H1 (cell line): ENCODE measurements around the gene PLAU. TPM values are rescaled to one million over a fixed set of nuclear protein-coding genes. Genes with fewer than 3 reads are reported as not detected.

Experiments
- CTCF ChIA-PET: fragments of 300-600 bp; sonication (Branson Sonifier 250); formaldehyde crosslinking; loops from one replicate; lab custom pipeline; 2021; ENCODE audit not compliant: partially characterized antibody; lab: Charles Lee
- POLR2A ChIA-PET: fragments of 300-600 bp; sonication (Branson Sonifier 250); formaldehyde crosslinking; loops from one replicate; lab custom pipeline; 2021; ENCODE audit warnings: inconsistent platforms; ENCODE audit not compliant: partially characterized antibody; lab: Charles Lee
- DNase-seq, 2 experiments: peaks; one replicate each; pipeline versions ENCODE4 v3.0.0 to v3.0.0-alpha.2; 2010 to 2022; ENCODE audit warnings: low spot score in 2 of 2, low read depth in 1 of 2, mixed read lengths in 1 of 2
- FAIRE-seq: peaks from 2 replicates; lab custom pipeline; 2011; peaks lifted over from hg19 to GRCh38; lab: Jason Lieb, UNC
- H2AFZ ChIP-seq: 2 replicates; pipeline ENCODE4 v1.8.1; 2012; ENCODE audit warnings: low read length, inconsistent platforms
- H2AK5ac ChIP-seq: 2 replicates; pipeline ENCODE4 v1.6.1; 2013; ENCODE audit warnings: low read depth, low read length
- H2BK120ac ChIP-seq: replicated peaks from 2 replicates; pipeline ENCODE3; 2013; ENCODE audit warnings: low read depth, low read length, inconsistent platforms
- H2BK12ac ChIP-seq: 2 replicates; pipeline ENCODE4 v1.6.1; 2013; ENCODE audit warnings: low read depth, low read length
- H2BK15ac ChIP-seq: 2 replicates; pipeline ENCODE4 v1.6.1; 2013; ENCODE audit warnings: low read length
- H2BK20ac ChIP-seq: 2 replicates; pipeline ENCODE4 v1.6.1; 2013; ENCODE audit warnings: low read length
- H2BK5ac ChIP-seq: 2 replicates; pipeline ENCODE4 v1.6.1; 2013; ENCODE audit warnings: low read depth, low read length
- H3K14ac ChIP-seq: 2 replicates; pipeline ENCODE4 v1.6.1; 2013; ENCODE audit warnings: inconsistent platforms; ENCODE audit not compliant: insufficient read length
- H3K18ac ChIP-seq: 2 replicates; pipeline ENCODE4 v1.6.1; 2013; ENCODE audit warnings: low read length; ENCODE audit errors: extremely low read depth
- H3K23ac ChIP-seq: 2 replicates; pipeline ENCODE4 v1.6.1; 2013; ENCODE audit warnings: inconsistent platforms; ENCODE audit not compliant: insufficient read length
- H3K23me2 ChIP-seq: 2 replicates; pipeline ENCODE4 v1.6.1; 2013; ENCODE audit warnings: low read depth, low read length
- H3K27ac ChIP-seq: 2 replicates; pipeline ENCODE4 v1.6.1; 2011; ENCODE audit warnings: low read depth, low read length, inconsistent platforms
- H3K27me3 ChIP-seq, 4 experiments: replicated peaks in 1 of 4; 1 replicate in 1 of 4; 2 replicates in 3 of 4; pipeline versions ENCODE4 v1.6.1 to v1.8.1; 2011 to 2013; ENCODE audit warnings: low read length in 3 of 4, mild to moderate bottlenecking in 3 of 4, inconsistent platforms in 2 of 4, mixed read lengths in 2 of 4, moderate library complexity in 1 of 4; ENCODE audit not compliant: control insufficient read depth in 3 of 4, insufficient read depth in 3 of 4; ENCODE audit errors: extremely low read depth in 1 of 4
- H3K36me3 ChIP-seq, 4 experiments: 2 replicates each; pipeline versions ENCODE4 v1.6.1 to v1.8.1; 2011 to 2013; ENCODE audit warnings: mild to moderate bottlenecking in 4 of 4, low read length in 3 of 4, moderate library complexity in 2 of 4, control low read depth in 1 of 4, inconsistent platforms in 1 of 4; ENCODE audit not compliant: insufficient read depth in 4 of 4, control insufficient read depth in 2 of 4
- H3K4ac ChIP-seq: replicated peaks from 2 replicates; pipeline ENCODE3; 2013; ENCODE audit warnings: low read length, low read depth, mixed read lengths, inconsistent platforms; ENCODE audit not compliant: insufficient read length
- H3K4me1 ChIP-seq, 4 experiments: replicated peaks in 1 of 4; 1 replicate in 1 of 4; 2 replicates in 3 of 4; pipeline versions ENCODE4 v1.6.1 to v1.8.1; 2011 to 2013; ENCODE audit warnings: low read length in 3 of 4, inconsistent platforms in 2 of 4, mixed read lengths in 1 of 4; ENCODE audit not compliant: insufficient read depth in 4 of 4, control insufficient read depth in 3 of 4
- H3K4me2 ChIP-seq, 2 experiments: 2 replicates each; pipeline versions ENCODE4 v1.6.1 to v1.8.1; 2011 to 2013; ENCODE audit warnings: low read depth in 2 of 2, low read length in 2 of 2, control low read depth in 1 of 2, inconsistent platforms in 1 of 2, mild to moderate bottlenecking in 1 of 2; ENCODE audit not compliant: insufficient read depth in 1 of 2
- H3K4me3 ChIP-seq, 4 experiments: fragments of 200-600, 300-600 bp in 1 of 4; sonication (generic), shearing (Covaris generic), sonication (Bioruptor Twin) in 1 of 4; 2 replicates each; pipeline versions ENCODE4 v1.5.1 to v1.8.1; 2011 to 2016; ENCODE audit warnings: low read length in 4 of 4, low read depth in 3 of 4, control low read depth in 2 of 4, inconsistent platforms in 2 of 4, mild to moderate bottlenecking in 2 of 4, mixed read lengths in 1 of 4, moderate library complexity in 1 of 4; ENCODE audit not compliant: insufficient read depth in 2 of 4; ENCODE audit errors: extremely low read depth in 1 of 4
- H3K56ac ChIP-seq: replicated peaks from 2 replicates; pipeline ENCODE3; 2013; ENCODE audit warnings: low read depth, mild to moderate bottlenecking, mixed read lengths, low read length, inconsistent platforms; ENCODE audit not compliant: insufficient read length
- H3K79me1 ChIP-seq: 2 replicates; pipeline ENCODE4 v1.6.1; 2013; ENCODE audit warnings: low read depth, low read length, control low read depth
- H3K79me2 ChIP-seq, 2 experiments: 2 replicates each; pipeline versions ENCODE4 v1.6.1 to v1.8.1; 2012 to 2013; ENCODE audit warnings: low read length in 2 of 2, mild to moderate bottlenecking in 2 of 2, inconsistent platforms in 1 of 2; ENCODE audit not compliant: insufficient read depth in 2 of 2, control insufficient read depth in 1 of 2
- H3K9ac ChIP-seq, 4 experiments: replicated peaks in 1 of 4; 1 replicate in 1 of 4; 2 replicates in 3 of 4; pipeline versions ENCODE4 v1.6.1 to v1.8.1; 2011 to 2013; ENCODE audit warnings: low read depth in 3 of 4, low read length in 3 of 4, control low read depth in 2 of 4, mild to moderate bottlenecking in 2 of 4, moderate library complexity in 2 of 4, inconsistent platforms in 1 of 4; ENCODE audit errors: extremely low read depth in 1 of 4
- H3K9me3 ChIP-seq, 2 experiments: 2 replicates each; pipeline versions ENCODE4 v1.6.1 to v1.8.1; 2012 to 2013; ENCODE audit warnings: mild to moderate bottlenecking in 2 of 2, moderate library complexity in 2 of 2, control low read depth in 1 of 2, inconsistent platforms in 1 of 2, low read depth in 1 of 2, low read length in 1 of 2, mixed read lengths in 1 of 2; ENCODE audit not compliant: insufficient read depth in 2 of 2
- H4K20me1 ChIP-seq, 2 experiments: replicated peaks in 1 of 2; 2 replicates each; pipeline versions ENCODE3 to v1.8.1; 2011 to 2013; ENCODE audit warnings: inconsistent platforms in 2 of 2, low read length in 2 of 2, mild to moderate bottlenecking in 1 of 2; ENCODE audit not compliant: insufficient read depth in 2 of 2, control insufficient read depth in 1 of 2
- H4K5ac ChIP-seq: 2 replicates; pipeline ENCODE4 v1.6.1; 2013; ENCODE audit warnings: low read length, low read depth, mixed read lengths, inconsistent platforms; ENCODE audit not compliant: insufficient read length
- H4K8ac ChIP-seq: 2 replicates; pipeline ENCODE4 v1.8.0; 2013; ENCODE audit warnings: mild to moderate bottlenecking, moderate library complexity, low read length, inconsistent platforms; ENCODE audit not compliant: insufficient read depth; ENCODE audit errors: extremely low read depth
- H4K91ac ChIP-seq: replicated peaks from 2 replicates; pipeline ENCODE3; 2013; ENCODE audit warnings: low read length, mixed read lengths, inconsistent platforms; ENCODE audit not compliant: insufficient read length
- ASH2L ChIP-seq: fragments of 200-600, 300-600 bp; sonication (generic); IDR thresholded peaks from one replicate; pipeline ENCODE4 v1.7.1; 2017; ENCODE audit warnings: low read length
- WGBS, 2 experiments: shearing (Covaris generic) in 1 of 2; methylation state at CpG; one replicate each; pipeline versions ENCODE4 v1.1.6 to v1.1.7; 2013 to 2015; ENCODE audit warnings: low lambda C conversion rate in 2 of 2, mixed read lengths in 2 of 2, inconsistent platforms in 1 of 2, low coverage in 1 of 2, missing lambda C conversion rate in 1 of 2; ENCODE audit not compliant: insufficient replicate concordance in 2 of 2, insufficient coverage in 1 of 2, insufficient read length in 1 of 2; ENCODE audit errors: extremely low coverage in 1 of 2, missing lambda C conversion rate in 1 of 2; 5-methylcytosine and 5-hydroxymethylcytosine counted together
- polyA plus RNA-seq, 7 experiments: library from polyadenylated mRNA; depleted of rRNA in 3 of 7; stranded (reverse) in 5 of 7; unstranded in 2 of 7; fragments of >200 nt in 5 of 7; fragments of 200-250 nt in 2 of 7; gene quantifications; 1 replicate in 5 of 7; 2 replicates in 1 of 7; 4 replicates in 1 of 7; pipeline versions ENCODE4 v1.2.1 to v1.2.3, GENCODE V29; 2011 to 2013; ENCODE audit warnings: missing spikeins in 2 of 7, mixed read lengths in 2 of 7
- total RNA-seq: library from RNA; stranded (reverse); fragmentation: NEBNext Ultra II Directional; extraction: Animal tissue kit (Norgen Biotek cat#: 25700); gene quantifications from 2 replicates; pipeline ENCODE4 v1.2.1, GENCODE V29; 2021

Gene PLAU
- total and polyA plus RNA-seq, 2 of the 8 experiments (the other 6 are each of a cell fraction or from before 2014, with no cell fraction given), result 16.2 to 26.1 TPM

DNA sequence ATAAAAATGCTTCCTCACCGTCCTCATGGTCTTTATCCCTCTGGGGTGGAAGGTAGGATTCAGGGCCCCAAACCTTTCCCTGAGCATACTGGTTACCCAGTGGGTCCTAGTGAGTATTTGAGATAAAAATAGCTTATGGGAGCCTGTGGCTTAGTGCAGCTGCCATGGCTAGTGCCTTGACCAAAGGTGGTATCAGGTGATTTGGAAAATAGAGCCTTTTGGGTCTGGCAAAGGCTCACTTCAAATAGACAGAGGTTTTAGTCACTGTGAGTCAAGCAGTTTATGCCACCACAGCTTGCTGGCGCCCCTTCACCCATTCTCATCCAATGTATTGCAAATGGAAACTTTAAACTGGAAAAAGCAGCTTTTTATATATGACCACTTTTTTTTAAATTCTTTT, 30.4 kb downstream of the PLAU start:
- H3K4ac ChIP-seq, result no peak overlapping the region
- H3K14ac ChIP-seq, result no peak overlapping the region
- H3K79me2 ChIP-seq, result no peaks in the 10 kb centered on the region
- H2AK5ac ChIP-seq, result no peak overlapping the region
- H3K23ac ChIP-seq, result no peak overlapping the region
- no peaks in the 10 kb centered on the region for H3K23me2 ChIP-seq
- H3K4me3 ChIP-seq, result no peak overlapping the region
- no peaks in the 10 kb centered on the region for H3K36me3 ChIP-seq
- no peaks in the 10 kb centered on the region for H3K79me1 ChIP-seq
- H2BK12ac ChIP-seq, result 0 out of 2 replicates have a peak overlapping the region, but pooled peaks have one; percentile 45
- FAIRE-seq (no peak), DNase-seq (no peak)
- POLR2A ChIA-PET, result interaction anchor here (0.8 to 5.1 kb wide), 9 partner anchors 13 to 197 kb away, joined by 3 to 25 read pairs (median 4); partner anchors contain the start of gene VCL
- H4K5ac ChIP-seq, result no peak overlapping the region
- 64% methylated on average over 2 of the region's 2 CpGs; no CpG with 5 or more reads in 1 of the 2 experiments for WGBS, 2 experiments
- H4K91ac ChIP-seq, result no peak overlapping the region
- H4K20me1 ChIP-seq, result no peaks in the 10 kb centered on the region
- H3K9me3 ChIP-seq, result peaks cover 9 to 12% of the 10 kb centered on the region in 2 experiments; a peak in 3 of 4 replicates
- no peak overlapping the region for H2BK120ac ChIP-seq
- H3K18ac ChIP-seq, result no peak overlapping the region
- H2BK5ac ChIP-seq, result no peak overlapping the region
- no peak overlapping the region for H3K9ac ChIP-seq
- H2AFZ ChIP-seq, result 0 out of 2 replicates have a peak overlapping the region, but pooled peaks have one; percentile 93
- H3K4me2 ChIP-seq, result no peak overlapping the region
- peaks cover 0 to 4% (median 2%) of the 10 kb centered on the region in 4 experiments; a peak in 3 of 7 replicates for H3K4me1 ChIP-seq
- H2BK15ac ChIP-seq, result no peak overlapping the region
- CTCF ChIA-PET, result interaction anchor here (0.5 to 21.6 kb wide), 34 partner anchors 10 to 230 kb away, joined by 3 to 681 read pairs (median 6); partner anchors contain the start of gene PLAU
- no peak overlapping the region for H3K27ac ChIP-seq
- H3K56ac ChIP-seq, result no peak overlapping the region
- H3K27me3 ChIP-seq, result 0 out of 7 replicates have a peak, but pooled peaks cover 0 to 2% (median 0%) of the 10 kb centered on the region in 4 experiments
- H4K8ac ChIP-seq, result no peak overlapping the region
- H2BK20ac ChIP-seq, result no peak overlapping the region
- TF ChIP-seq ASH2L, result no peak
